ENCODE measurements around the gene ZNF710.
"Not testable (repeated sequence)": the region's sequence is repeated elsewhere in the genome, so short reads cannot be mapped to it uniquely, and the experiment has no call there.

The ZNF710 gene, protein sequence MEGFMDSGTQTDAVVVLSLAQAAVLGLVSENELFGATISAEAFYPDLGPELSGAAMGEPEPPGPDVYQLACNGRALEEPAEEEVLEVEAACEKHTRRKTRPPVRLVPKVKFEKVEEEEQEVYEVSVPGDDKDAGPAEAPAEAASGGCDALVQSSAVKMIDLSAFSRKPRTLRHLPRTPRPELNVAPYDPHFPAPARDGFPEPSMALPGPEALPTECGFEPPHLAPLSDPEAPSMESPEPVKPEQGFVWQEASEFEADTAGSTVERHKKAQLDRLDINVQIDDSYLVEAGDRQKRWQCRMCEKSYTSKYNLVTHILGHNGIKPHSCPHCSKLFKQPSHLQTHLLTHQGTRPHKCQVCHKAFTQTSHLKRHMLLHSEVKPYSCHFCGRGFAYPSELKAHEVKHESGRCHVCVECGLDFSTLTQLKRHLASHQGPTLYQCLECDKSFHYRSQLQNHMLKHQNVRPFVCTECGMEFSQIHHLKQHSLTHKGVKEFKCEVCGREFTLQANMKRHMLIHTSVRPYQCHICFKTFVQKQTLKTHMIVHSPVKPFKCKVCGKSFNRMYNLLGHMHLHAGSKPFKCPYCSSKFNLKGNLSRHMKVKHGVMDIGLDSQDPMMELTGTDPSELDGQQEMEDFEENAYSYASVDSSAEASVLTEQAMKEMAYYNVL

DNA sequence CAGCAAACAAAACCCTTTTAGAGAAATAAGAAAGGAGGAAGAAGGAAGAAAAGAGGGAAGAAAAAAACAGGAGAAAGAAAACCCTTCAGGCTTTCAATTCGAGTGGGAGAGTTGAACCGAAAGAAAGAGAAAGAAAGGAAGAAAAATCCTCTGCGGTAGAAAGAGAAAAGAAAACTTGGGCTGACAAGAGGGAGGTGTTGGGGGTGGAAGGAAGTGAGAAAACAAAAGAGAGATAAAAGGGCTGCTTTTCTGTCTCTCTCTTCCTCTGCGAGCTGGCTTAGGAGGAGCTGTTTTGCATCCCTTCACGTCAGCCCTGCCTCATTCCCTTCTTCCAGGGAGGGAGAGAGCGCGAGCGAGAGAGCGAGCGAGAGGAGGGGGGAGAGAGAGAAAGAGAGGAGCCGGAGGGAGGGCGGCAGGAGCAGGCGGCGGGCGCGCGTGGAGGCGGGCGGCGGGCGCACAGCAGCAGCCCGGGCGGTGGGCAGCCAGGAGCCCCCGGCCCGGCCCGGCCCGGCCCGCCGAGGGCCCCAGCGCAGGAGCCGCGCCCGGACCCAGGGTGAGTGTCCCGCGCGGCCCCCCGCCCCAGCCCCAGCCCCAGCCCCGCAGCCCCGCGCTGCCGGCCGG, at the start of gene ZNF710:
Gene ZNF710, plus strand, starts transcription at position 263 of the 621 bp plus-strand sequence. CDS start 65,814 bp downstream, outside the sequence.
- H3K27ac Mint-ChIP-seq: peak within 1 kb of the TSS; percentile 97
- intact Hi-C loops (cut with micrococcal nuclease): loop anchor here (5.0 kb wide), 2 partner anchors 36 to 109 kb away; partner anchors contain the start of gene AP3S2
- peak within 1 kb of the TSS; percentile 97 for H3K4me3 Mint-ChIP-seq
- no peaks in the 10 kb centered on the region for H3K9me3 Mint-ChIP-seq
- no peaks in the 10 kb centered on the region for H3K27me3 Mint-ChIP-seq
- H3K4me1 Mint-ChIP-seq (ENCODE audit: low read depth): peaks cover 72% of the 10 kb centered on the region
- peaks cover 56% of the 10 kb centered on the region for H3K36me3 Mint-ChIP-seq (ENCODE audit: low read depth)

DNA sequence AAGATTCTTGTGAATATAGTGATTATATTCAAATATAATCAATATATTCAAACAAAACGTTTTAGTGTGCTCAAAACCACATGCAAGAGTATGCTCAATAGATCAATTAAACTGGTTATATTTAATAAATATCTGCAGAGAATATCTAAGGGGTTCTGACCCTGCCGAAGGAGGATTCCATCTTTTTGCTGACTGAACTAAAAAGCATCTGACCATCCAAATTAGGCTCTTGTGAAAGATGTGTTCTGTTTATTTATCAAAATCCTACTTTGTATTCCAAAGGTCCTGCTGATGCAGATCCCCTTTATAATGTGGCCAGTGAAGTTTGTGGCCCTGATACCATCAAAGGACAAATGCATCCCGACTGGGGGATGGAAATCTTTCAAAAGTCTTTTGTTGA, 46.6 kb upstream of the ZNF710 start:
- H3K27ac Mint-ChIP-seq: no peak overlapping the region
- intact Hi-C loops (cut with micrococcal nuclease): no loop called here

DNA sequence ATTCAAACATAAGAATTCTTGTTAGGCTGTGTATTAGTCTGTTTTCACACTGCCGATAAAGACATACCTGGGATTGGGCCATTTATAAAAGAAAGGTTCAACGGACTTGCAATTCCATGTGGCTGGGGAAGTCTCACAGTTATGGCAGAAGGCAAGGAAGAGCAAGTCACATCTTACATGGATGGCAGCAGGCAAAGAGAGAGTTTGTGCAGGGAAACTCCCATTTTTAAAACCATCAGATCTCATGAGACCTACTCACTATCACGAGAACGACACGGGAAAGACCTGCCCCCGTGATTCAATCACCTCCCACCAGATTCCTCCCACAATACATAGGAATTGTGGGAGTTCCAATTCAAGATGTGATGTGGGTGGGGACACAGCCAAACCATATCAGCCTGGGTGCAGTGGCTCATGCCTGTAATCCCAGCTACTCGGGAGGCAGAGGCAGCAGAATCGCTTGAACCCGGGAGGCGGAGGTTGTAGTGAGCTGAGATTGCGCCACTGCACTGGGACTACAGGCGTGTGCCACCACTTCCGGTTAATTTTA, 45.6 kb upstream of the ZNF710 start:
- H3K27me3 Mint-ChIP-seq; H3K9me3 Mint-ChIP-seq; H3K27ac Mint-ChIP-seq; H3K4me3 Mint-ChIP-seq; intact Hi-C loops (cut with micrococcal nuclease); H3K36me3 Mint-ChIP-seq (ENCODE audit: low read depth): not testable (repeated sequence)
- H3K4me1 Mint-ChIP-seq (ENCODE audit: low read depth): peaks cover 12% of the 10 kb centered on the region

More for the DNA sequence above, 46.6 kb upstream of the ZNF710 start:
- H3K4me3 Mint-ChIP-seq: no peak overlapping the region
- peaks cover 2% of the 10 kb centered on the region for H3K27me3 Mint-ChIP-seq
- H3K36me3 Mint-ChIP-seq (ENCODE audit: low read depth): no peaks in the 10 kb centered on the region
- H3K4me1 Mint-ChIP-seq (ENCODE audit: low read depth): peaks cover 11% of the 10 kb centered on the region
- peaks cover 7% of the 10 kb centered on the region for H3K9me3 Mint-ChIP-seq

DNA sequence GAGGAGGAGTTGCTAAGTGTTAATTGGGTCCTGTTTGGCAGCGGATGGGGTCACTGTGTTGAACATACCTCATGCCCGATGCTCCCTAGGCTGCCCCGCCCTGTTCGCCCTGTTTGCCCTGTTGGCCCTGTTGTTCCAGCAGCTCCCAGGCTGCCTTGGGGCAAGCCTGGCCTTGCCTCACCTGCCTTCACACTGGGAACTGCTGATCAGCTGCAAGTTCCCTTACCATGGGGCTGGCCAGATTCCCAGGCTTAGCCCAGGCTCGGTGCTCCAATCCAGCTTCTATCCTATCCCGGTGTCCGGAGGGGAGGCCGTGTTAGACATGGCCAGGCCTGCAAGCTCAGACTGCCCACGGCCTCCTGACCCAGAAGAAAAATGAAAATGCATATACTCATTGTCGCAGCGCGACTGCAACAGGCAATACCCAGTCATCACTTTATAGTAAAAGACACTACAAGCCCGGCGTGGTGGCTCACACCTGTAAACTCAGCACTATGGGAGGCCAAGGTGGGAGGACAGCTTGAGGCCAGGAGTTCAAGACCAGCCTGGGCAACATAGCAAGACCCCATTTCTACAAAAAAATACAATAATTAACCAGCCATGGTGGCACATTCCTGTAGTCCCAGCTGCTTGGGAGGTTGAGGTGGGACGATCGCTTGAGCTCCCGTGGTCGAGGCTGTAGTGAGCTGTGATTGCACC, 42.9 kb upstream of the ZNF710 start:
- Mint-ChIP-seq H3K9me3 (peaks cover 7% of the 10 kb centered on the region), H3K36me3 (ENCODE audit: low read depth) (no peaks in the 10 kb centered on the region), H3K4me1 (ENCODE audit: low read depth) (peaks cover 11% of the 10 kb centered on the region), H3K27ac (no peak overlapping the region), H3K27me3 (peaks cover 2% of the 10 kb centered on the region), H3K4me3 (no peak overlapping the region)
- intact Hi-C loops (cut with micrococcal nuclease): no loop called here

DNA sequence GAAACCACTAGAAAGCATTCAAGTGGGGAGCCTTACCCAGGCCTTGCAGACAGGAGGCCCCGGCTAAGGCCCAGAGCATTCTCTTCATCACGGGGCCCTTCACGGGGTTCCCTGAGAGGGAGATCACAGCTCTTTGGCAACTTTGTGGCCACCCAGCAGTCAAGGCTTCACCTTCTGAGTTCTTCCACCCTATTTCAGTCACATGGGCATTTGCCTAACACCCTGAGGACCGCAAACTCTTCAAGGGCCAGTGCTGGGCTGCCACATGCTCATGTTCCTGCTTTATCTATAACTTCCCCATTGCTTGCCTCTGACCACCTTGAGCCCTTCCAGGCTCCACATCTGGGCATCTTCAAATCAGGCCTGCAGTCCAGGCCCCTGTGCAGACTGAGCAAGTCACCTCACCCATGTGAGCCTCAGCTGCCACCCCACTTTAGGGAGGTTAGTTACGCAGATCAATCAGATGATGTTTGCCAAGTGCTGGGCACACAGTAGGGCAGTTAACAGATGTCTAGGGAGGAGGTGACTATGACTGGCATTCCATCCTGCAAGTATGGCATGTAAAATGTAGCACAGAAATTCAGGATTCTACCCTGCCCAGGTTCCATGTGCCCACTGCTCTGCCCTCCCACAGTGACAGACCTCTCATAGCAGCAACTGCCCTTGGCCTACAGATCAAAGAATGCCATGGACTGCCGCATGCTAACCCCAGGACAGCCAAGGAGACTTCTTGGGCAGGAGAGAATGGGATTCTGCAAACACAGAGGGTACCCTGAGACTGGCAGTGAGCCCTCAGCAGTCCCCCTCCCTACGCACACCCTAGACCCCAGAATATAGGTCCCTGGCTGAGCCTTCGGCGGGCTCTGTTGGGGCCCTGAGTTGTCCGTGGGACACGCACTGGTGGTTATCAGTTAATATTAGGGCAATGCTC, 37.6 kb upstream of the ZNF710 start:
- Mint-ChIP-seq H3K4me1 (ENCODE audit: low read depth) (peaks cover 44% of the 10 kb centered on the region), H3K4me3 (no peak overlapping the region), H3K27me3 (no peaks in the 10 kb centered on the region), H3K9me3 (no peaks in the 10 kb centered on the region), H3K36me3 (ENCODE audit: low read depth) (no peaks in the 10 kb centered on the region), H3K27ac (no peak overlapping the region)
- intact Hi-C loops (cut with micrococcal nuclease): no loop called here

DNA sequence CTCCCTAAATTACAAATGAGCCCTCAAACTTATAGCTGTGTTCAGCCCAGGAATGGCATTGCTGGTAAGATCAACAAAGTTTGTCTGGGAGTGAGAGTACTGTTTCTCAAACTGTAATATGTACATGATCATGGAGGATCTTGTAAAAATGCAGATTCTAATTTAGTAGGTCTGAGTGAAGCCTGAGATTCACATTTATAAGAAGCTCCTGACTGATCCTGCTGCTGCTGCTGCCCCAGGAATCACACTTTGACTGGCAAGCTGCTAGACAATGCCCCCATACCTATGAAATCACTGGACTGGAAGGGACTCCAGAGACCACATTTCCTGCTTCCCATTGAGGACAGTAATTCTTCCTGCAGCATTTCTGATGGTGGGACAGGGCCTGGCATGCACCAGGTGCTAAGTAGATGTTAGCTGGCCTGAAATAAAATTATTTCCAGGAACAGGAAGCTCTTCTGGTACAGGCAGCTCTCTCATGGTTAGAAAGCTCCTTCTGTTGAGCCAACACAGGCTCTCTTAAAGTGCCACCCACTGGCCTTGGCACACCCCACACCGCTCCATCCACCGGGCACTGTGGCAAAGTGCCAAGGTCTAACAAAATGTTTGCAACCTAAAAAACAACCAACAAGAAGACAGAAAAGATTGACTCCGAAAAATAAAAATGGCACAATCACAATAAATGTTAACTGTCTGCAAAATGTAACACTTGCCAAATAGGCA, 36.7 kb upstream of the ZNF710 start:
- Mint-ChIP-seq H3K27me3 (no peaks in the 10 kb centered on the region), H3K36me3 (ENCODE audit: low read depth) (no peaks in the 10 kb centered on the region), H3K9me3 (no peaks in the 10 kb centered on the region), H3K4me1 (ENCODE audit: low read depth) (peaks cover 44% of the 10 kb centered on the region), H3K27ac (no peak overlapping the region), H3K4me3 (no peak overlapping the region)
- intact Hi-C loops (cut with micrococcal nuclease): no loop called here

DNA sequence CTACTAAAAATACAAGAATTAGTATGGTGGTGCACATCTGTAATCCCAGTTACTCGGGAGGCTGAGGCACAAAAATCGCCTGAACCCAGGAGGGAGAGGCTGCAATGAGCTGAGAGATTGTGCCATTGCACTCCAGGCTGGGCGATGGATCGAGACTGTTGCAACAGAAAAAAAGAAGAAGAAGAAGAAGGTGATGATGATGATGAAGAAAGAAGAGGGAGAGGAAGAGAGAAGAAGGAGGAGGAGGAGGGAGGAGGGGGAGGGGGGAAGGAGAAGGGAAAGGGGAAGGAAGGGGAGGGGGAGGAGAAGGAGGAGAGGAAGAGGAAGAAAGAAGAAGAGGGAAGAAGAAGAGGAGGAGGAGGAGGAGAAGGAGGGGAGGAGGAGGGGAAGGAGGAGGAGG, 33.2 kb upstream of the ZNF710 start:
- H3K27ac Mint-ChIP-seq: no peak overlapping the region
- peaks cover 62% of the 10 kb centered on the region for H3K4me1 Mint-ChIP-seq (ENCODE audit: low read depth)
- no peaks in the 10 kb centered on the region for H3K27me3 Mint-ChIP-seq
- no peak overlapping the region for H3K4me3 Mint-ChIP-seq
- H3K36me3 Mint-ChIP-seq (ENCODE audit: low read depth): no peaks in the 10 kb centered on the region
- no peaks in the 10 kb centered on the region for H3K9me3 Mint-ChIP-seq
- intact Hi-C loops (cut with micrococcal nuclease): no loop called here

DNA sequence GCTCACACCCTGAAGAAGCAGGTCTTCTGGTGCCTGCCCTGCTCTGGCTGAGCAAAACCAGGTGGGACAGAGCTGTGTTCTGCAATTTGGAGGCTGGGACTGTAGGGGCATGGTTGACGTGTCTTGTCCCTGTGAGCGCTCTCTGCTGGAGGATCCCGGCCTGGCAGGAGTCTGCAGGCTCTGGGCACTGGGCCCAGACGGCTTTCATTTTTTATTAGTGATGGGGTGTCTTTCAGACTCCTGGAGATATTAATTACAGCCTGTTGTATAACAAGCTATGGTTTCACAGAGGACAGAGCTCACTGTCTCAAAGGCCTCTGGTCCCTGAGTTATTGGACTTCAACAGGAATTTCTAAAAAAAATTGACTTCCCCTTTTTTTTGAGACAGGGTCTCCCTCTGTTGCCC, 29.5 kb upstream of the ZNF710 start:
- Mint-ChIP-seq H3K4me3 (no peak overlapping the region), H3K27ac (peak overlapping the region; percentile 62), H3K4me1 (ENCODE audit: low read depth) (peaks cover 71% of the 10 kb centered on the region), H3K9me3 (no peaks in the 10 kb centered on the region), H3K36me3 (ENCODE audit: low read depth) (no peaks in the 10 kb centered on the region), H3K27me3 (no peaks in the 10 kb centered on the region)
- intact Hi-C loops (cut with micrococcal nuclease): loop anchor here (10.0 kb wide), 1 partner anchor 57 kb away; the partner anchor contains the start of gene ARPIN

DNA sequence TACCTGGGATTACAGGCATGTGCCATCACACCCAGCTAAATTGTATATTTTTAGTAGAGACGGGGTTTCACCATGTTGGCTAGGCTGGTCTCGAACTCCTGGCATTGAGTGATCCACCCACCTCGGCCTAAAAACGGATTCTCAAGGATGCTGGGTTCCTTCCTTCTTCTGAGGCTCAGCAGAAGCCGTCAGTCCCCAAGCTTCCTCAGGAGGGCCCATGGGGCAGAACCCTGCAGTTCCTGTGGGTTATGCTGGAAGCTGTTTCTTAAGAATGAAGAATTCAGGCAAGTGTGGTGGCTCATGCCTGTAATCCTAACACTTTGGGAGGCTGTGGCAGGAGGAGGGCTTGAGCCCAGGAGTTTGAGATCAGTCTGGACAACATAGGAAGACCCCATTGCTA, 29.0 kb upstream of the ZNF710 start:
- H3K36me3 Mint-ChIP-seq (ENCODE audit: low read depth): no peaks in the 10 kb centered on the region
- intact Hi-C loops (cut with micrococcal nuclease): loop anchor here (10.0 kb wide), 1 partner anchor 57 kb away; the partner anchor contains the start of gene ARPIN
- no peak overlapping the region for H3K4me3 Mint-ChIP-seq
- peaks cover 68% of the 10 kb centered on the region for H3K4me1 Mint-ChIP-seq (ENCODE audit: low read depth)
- no peaks in the 10 kb centered on the region for H3K9me3 Mint-ChIP-seq
- H3K27me3 Mint-ChIP-seq: no peaks in the 10 kb centered on the region
- H3K27ac Mint-ChIP-seq: peak overlapping the region; percentile 62

DNA sequence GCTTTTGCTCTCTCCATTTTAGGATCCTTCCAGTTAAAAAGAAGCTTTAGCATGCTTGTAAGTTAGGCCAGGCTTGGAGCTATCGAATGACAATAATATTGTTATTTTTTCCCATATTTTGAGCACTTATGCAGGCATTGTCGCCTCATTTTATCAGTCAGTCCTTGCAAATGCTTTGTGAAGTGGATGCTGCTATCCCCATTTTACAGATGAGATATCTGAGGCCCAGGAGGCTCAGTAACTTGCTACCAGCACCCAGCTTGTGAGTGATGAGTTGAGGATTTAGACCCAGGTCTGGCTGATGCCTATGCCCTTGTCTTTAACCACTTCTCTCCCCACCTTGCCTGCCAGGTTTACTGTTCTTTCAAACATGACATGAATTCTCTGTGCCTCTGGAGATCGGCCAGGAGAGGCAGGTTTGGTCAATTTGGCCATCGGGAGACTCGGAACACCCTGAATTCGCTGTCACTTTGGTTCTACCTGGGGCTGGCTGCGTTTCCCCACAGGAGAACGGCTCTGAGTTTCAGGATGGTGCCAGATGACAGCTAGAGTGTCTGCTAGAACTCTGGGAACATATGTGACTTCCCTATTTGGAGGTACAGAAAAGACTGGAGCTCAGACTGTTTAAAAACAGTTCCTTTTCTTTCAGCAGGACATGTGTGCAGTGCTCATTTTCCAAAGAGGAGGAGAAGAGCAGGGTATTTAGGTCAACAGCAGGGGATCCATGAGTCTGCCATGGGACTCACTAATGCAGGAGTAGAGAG, 25.5 kb upstream of the ZNF710 start:
- no peaks in the 10 kb centered on the region for H3K27me3 Mint-ChIP-seq
- peak overlapping the region; percentile 57 for H3K4me3 Mint-ChIP-seq
- intact Hi-C loops (cut with micrococcal nuclease): loop anchor here (10.0 kb wide), 1 partner anchor 61 kb away; the partner anchor contains the start of gene ARPIN

DNA sequence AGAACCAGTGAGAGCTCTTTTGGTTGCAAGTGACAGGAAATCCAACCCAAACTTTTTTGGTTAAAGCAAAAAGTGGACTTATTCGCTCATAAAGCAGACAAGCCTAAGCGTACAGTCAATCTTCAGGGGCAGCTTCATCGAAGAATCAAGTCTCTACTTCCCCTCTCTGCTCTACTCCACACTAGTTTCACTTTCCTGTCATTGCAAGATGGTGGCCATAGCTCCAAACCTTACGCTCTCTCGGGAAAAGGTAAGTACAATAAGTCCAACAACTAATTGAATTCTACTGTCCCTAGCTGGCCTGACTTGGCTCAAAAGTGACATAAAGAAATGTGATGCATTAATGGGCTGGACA, 24.9 kb upstream of the ZNF710 start:
- peaks cover 65% of the 10 kb centered on the region for H3K4me1 Mint-ChIP-seq (ENCODE audit: low read depth)
- H3K4me3 Mint-ChIP-seq: peak overlapping the region; percentile 57
- peaks cover 12% of the 10 kb centered on the region for H3K9me3 Mint-ChIP-seq
- H3K36me3 Mint-ChIP-seq (ENCODE audit: low read depth): no peaks in the 10 kb centered on the region
- H3K27me3 Mint-ChIP-seq: no peaks in the 10 kb centered on the region
- intact Hi-C loops (cut with micrococcal nuclease): loop anchor here (10.0 kb wide), 1 partner anchor 61 kb away; the partner anchor contains the start of gene ARPIN
- peak overlapping the region; percentile 93 for H3K27ac Mint-ChIP-seq

More for the DNA sequence above, 25.5 kb upstream of the ZNF710 start:
- Mint-ChIP-seq H3K9me3 (peaks cover 6% of the 10 kb centered on the region), H3K4me1 (ENCODE audit: low read depth) (peaks cover 65% of the 10 kb centered on the region), H3K27ac (peak overlapping the region; percentile 93), H3K36me3 (ENCODE audit: low read depth) (no peaks in the 10 kb centered on the region)
